Measurements from ENCODE around the gene PXMP2. TPM values are rescaled to one million over a fixed set of nuclear protein-coding genes. Genes with fewer than 3 reads are reported as not detected.

Gene PXMP2
- polyA plus RNA-seq, 2 of the 4 experiments (the other 2 are of a cell fraction) = 18.7 to 21.3 TPM

DNA sequence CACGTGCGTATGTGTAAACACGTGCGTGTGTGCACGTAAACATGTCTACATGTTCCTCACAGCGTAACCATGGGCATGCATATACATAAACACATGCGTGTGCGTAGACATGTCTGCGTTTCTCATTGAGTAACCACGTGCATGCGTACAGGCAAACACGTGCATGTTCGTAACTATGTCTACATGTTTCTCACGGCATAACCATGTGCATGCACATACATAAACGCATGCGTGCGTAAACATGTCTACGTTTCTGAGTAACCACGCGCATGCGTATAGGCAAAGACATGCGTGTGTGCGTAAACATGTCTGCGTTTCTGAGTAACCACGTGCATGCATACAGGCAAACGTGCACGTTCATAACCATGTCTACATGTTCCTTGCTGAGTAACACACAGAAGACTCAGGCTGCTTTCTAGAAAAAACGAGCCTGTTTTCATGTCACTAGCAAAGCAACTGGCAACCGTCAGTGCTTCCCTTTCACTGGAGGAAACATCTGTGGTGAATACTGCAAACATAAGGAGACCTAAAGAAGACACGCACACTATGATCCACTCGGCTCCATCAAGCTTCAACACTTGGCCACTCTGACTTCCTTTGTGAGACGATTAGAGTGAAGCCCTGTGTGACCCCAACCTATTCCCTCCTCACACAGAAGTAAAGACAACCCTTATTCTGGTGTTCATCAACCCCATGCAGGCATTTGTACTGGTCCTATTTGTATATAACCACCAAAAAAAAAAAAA, 29.1 kb upstream of the PXMP2 start:
- Histone ChIP-seq H3K27ac (no peak overlapping the region), H3K9me3 (no peaks in the 10 kb centered on the region), H3K4me1 (no peaks in the 10 kb centered on the region), H3K4me2 (no peak overlapping the region), H3K4me3 (no peak overlapping the region)
- ATAC-seq (no peak), FAIRE-seq (no peak), DNase-seq (ENCODE audit: low read depth in 1 of 2, low spot score in 1 of 2) (no peak)
- 93% methylated on average over 32 of the region's 32 CpGs for WGBS (ENCODE audit: missing lambda C conversion rate)
- ChIA-PET POLR2A (interaction anchor here (0.7 kb wide), 1 partner anchor 56 kb away, joined by 9 read pairs; no protein-coding TSS in a partner anchor), CTCF (interaction anchor here (1.4 to 1.6 kb wide), 2 partner anchors 10 to 21 kb away, joined by 3 to 5 read pairs; no protein-coding TSS in a partner anchor)
- TF ChIP-seq PHF8 (IDR thresholded peaks at IDR 0.05; ENCODE audit: borderline replicate concordance, low read depth) (no peak), CEBPB (IDR thresholded peaks at IDR 0.05) (no peak), SREBF2 (IDR thresholded peaks at IDR 0.05) (no peak), RFX5 (IDR thresholded peaks at IDR 0.05) (no peak), EP300 (IDR thresholded peaks at IDR 0.05) (no peak), BHLHE40 (IDR thresholded peaks at IDR 0.05; ENCODE audit: low read depth, low read length) (no peak), NR3C1 (IDR thresholded peaks at IDR 0.05) (no peak), TP53 (CRISPR knock-in tag; IDR thresholded peaks at IDR 0.05) (0 out of 2 replicates have a peak, but pooled peaks have one; percentile 31)

DNA sequence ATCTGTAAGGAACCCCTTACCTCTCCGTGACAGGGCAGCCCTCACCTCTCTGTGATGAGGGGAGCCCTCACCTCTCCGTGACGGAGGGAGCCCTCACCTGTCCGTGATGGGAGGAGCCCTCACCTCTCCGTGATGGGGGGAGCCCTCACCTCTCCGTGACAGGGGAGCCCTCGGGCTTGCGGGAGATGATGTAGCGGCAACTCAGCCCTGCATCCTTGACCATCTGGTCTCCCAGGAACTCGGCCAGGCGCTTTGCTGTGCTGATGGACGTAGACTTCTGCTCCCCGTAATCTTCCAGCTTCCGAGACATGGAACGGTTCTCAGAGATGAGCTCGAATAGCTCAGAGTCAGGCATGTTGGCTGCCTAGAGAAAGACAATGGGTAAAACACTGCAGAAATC, 28.2 kb upstream of the PXMP2 start:
- POLR2A ChIA-PET = interaction anchor here (0.7 kb wide), 1 partner anchor 55 kb away, joined by 9 read pairs; no protein-coding TSS in a partner anchor
- no peak for ATAC-seq
- no peak for FAIRE-seq

GRCh38 chr12:132660052-132660451, 27.3 kb upstream of the PXMP2 start:
- POLR2A ChIA-PET = no interaction called here
- CTCF ChIA-PET = interaction anchor here (1.1 kb wide), 1 partner anchor 22 kb away, joined by 6 read pairs; no protein-coding TSS in a partner anchor
- Histone ChIP-seq H3K4me2 (no peak overlapping the region), H3K4me1 (no peaks in the 10 kb centered on the region), H3K27ac (no peak overlapping the region), H3K9me3 (no peaks in the 10 kb centered on the region), H3K4me3 (no peak overlapping the region)
- TF ChIP-seq CBX2 (IDR thresholded peaks at IDR 0.05; ENCODE audit: borderline replicate concordance, low read depth) = no peak
- TF ChIP-seq POLR2AphosphoS2 (conservative IDR thresholded peaks at IDR 0.05; ENCODE audit: low read length) = no peak
- no peak for TF ChIP-seq CBX8 (IDR thresholded peaks at IDR 0.05)
- no peak for TF ChIP-seq ZC3H11A (IDR thresholded peaks at IDR 0.05)
- no peak for TF ChIP-seq ZFP36 (IDR thresholded peaks at IDR 0.05; ENCODE audit: borderline replicate concordance, partially characterized antibody)
- no peak for TF ChIP-seq FOSL2 (IDR thresholded peaks at IDR 0.05)
- TF ChIP-seq FOSL2 (CRISPR knock-in tag; IDR thresholded peaks at IDR 0.05) = no peak
- no peak for TF ChIP-seq POLR2A (IDR thresholded peaks at IDR 0.05; ENCODE audit: low read length)
- TF ChIP-seq RCOR1 (IDR thresholded peaks at IDR 0.05; ENCODE audit: low read depth, low read length) = no peak
- no peak for TF ChIP-seq RAD21 (conservative IDR thresholded peaks at IDR 0.05 in 1 of 2, IDR thresholded peaks at IDR 0.05 in 1 of 2)
- no peak for TF ChIP-seq ESRRA (IDR thresholded peaks at IDR 0.05; ENCODE audit: borderline replicate concordance, low read length)
- no peak for TF ChIP-seq EHMT2 (IDR thresholded peaks at IDR 0.05; ENCODE audit: low read depth)
- FAIRE-seq (no peak), DNase-seq (ENCODE audit: low read depth in 1 of 2, low spot score in 1 of 2) (no peak), ATAC-seq (no peak)
- WGBS (ENCODE audit: missing lambda C conversion rate) = 85% methylated on average over 5 of the region's 5 CpGs

More for the DNA sequence above, 28.2 kb upstream of the PXMP2 start:
- no peaks in the 10 kb centered on the region for H3K9me3 ChIP-seq
- no peak overlapping the region for H3K27ac ChIP-seq
- WGBS (ENCODE audit: missing lambda C conversion rate) = 98% methylated on average over 16 of the region's 16 CpGs
- no peaks in the 10 kb centered on the region for H3K4me1 ChIP-seq
- H3K4me2 ChIP-seq = no peak overlapping the region
- TF ChIP-seq PHF8 (IDR thresholded peaks at IDR 0.05; ENCODE audit: borderline replicate concordance, low read depth) = no peak
- no peak for TF ChIP-seq CEBPB (IDR thresholded peaks at IDR 0.05)
- no peak for TF ChIP-seq ZNF302 (CRISPR knock-in tag; IDR thresholded peaks at IDR 0.05)
- TF ChIP-seq SREBF2 (IDR thresholded peaks at IDR 0.05) = no peak
- no peak for TF ChIP-seq BHLHE40 (IDR thresholded peaks at IDR 0.05; ENCODE audit: low read depth, low read length)
- no peak for TF ChIP-seq NR3C1 (IDR thresholded peaks at IDR 0.05)
- no peak overlapping the region for H3K4me3 ChIP-seq
- CTCF ChIA-PET = interaction anchor here (1.1 to 1.4 kb wide), 2 partner anchors 11 to 21 kb away, joined by 3 to 6 read pairs; no protein-coding TSS in a partner anchor
- no peak for DNase-seq (ENCODE audit: low read depth in 1 of 2, low spot score in 1 of 2)

- FAIRE-seq (no peak), DNase-seq (ENCODE audit: low read depth in 1 of 2, low spot score in 1 of 2) (no peak), ATAC-seq (no peak)
- CTCF ChIA-PET = interaction anchor here (1.5 kb wide), 1 partner anchor 24 kb away, joined by 3 read pairs; no protein-coding TSS in a partner anchor
- Histone ChIP-seq H3K4me1 (no peaks in the 10 kb centered on the region), H3K4me3 (no peak overlapping the region), H3K4me2 (no peak overlapping the region), H3K27ac (no peak overlapping the region), H3K9me3 (no peaks in the 10 kb centered on the region)
- 94% methylated on average over 11 of the region's 11 CpGs for WGBS (ENCODE audit: missing lambda C conversion rate)
- POLR2A ChIA-PET = no interaction called here
- TF ChIP-seq FOXS1 (CRISPR knock-in tag; IDR thresholded peaks at IDR 0.05) (no peak), JUN (IDR thresholded peaks at IDR 0.05) (no peak), PHF8 (IDR thresholded peaks at IDR 0.05; ENCODE audit: borderline replicate concordance, low read depth) (no peak), FOSB (CRISPR knock-in tag; IDR thresholded peaks at IDR 0.05) (no peak)
- TF ChIP-seq, protein P1, sequence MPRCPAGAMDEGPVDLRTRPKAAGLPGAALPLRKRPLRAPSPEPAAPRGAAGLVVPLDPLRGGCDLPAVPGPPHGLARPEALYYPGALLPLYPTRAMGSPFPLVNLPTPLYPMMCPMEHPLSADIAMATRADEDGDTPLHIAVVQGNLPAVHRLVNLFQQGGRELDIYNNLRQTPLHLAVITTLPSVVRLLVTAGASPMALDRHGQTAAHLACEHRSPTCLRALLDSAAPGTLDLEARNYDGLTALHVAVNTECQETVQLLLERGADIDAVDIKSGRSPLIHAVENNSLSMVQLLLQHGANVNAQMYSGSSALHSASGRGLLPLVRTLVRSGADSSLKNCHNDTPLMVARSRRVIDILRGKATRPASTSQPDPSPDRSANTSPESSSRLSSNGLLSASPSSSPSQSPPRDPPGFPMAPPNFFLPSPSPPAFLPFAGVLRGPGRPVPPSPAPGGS (IDR thresholded peaks at IDR 0.05) = no peak
These were observed 26.4 kb upstream of the PXMP2 start for GRCh38 chr12:132660996-132661395.
